Calu3 (cell line): ENCODE results near the gene ADIPOR2. TPM values are rescaled to one million over a fixed set of nuclear protein-coding genes. Genes with fewer than 3 reads are reported as not detected.

Source experiments
- BruUV-seq: library from RNA; stranded (reverse); fragments of 400-500 nt; replicated peaks from 2 replicates; lab custom pipeline; 2021; lab: Mats Ljungman, UMichigan
- CTCF ChIA-PET: fragments of 300-600 bp; sonication (Branson Sonifier 250); formaldehyde crosslinking; loops from one replicate; lab custom pipeline; 2022; ENCODE audit warnings: antibody characterized with exemption; lab: Charles Lee
- DNase-seq: peaks from one replicate; pipeline ENCODE4 v3.0.0; 2022
- H3K27ac Mint-ChIP-seq: one replicate; pipeline ENCODE4 v1.8.0; 2022; ENCODE audit warnings: mixed read lengths; ENCODE audit not compliant: unreplicated experiment
- H3K27me3 Mint-ChIP-seq: one replicate; pipeline ENCODE4 v1.8.0; 2022; ENCODE audit warnings: mixed read lengths; ENCODE audit not compliant: unreplicated experiment
- H3K36me3 Mint-ChIP-seq: one replicate; pipeline ENCODE4 v1.8.0; 2022; ENCODE audit warnings: mild to moderate bottlenecking, moderate library complexity, mixed read lengths; ENCODE audit not compliant: insufficient read depth, unreplicated experiment
- H3K4me1 Mint-ChIP-seq: one replicate; pipeline ENCODE4 v1.8.0; 2022; ENCODE audit warnings: mild to moderate bottlenecking, low read depth, mixed read lengths; ENCODE audit not compliant: unreplicated experiment
- H3K4me3 Mint-ChIP-seq: one replicate; pipeline ENCODE4 v1.8.0; 2022; ENCODE audit warnings: mild to moderate bottlenecking, low read depth, moderate library complexity, mixed read lengths; ENCODE audit not compliant: unreplicated experiment
- H3K9me3 Mint-ChIP-seq: one replicate; pipeline ENCODE4 v1.8.0; 2022; ENCODE audit warnings: low read depth, mixed read lengths; ENCODE audit not compliant: unreplicated experiment
- CTCF ChIP-seq: fragments of 200-600 bp; IDR thresholded peaks from one replicate; pipeline ENCODE4 v1.8.0; 2022; ENCODE audit warnings: antibody characterized with exemption; ENCODE audit not compliant: unreplicated experiment
- intact Hi-C: fragments of 100-400 bp; cut with micrococcal nuclease; formaldehyde crosslinking; loops from one replicate; pipeline ENCODE4 v1.10.0; 2022; ENCODE audit not compliant: unreplicated experiment
- total RNA-seq: library from RNA; stranded (reverse); gene quantifications from 2 replicates; pipeline ENCODE4 v1.2.3, GENCODE V29; 2022

The ADIPOR2 gene
- total RNA-seq, 1 experiment from 2014 or later: 90.3 TPM

- no peak for TF ChIP-seq CTCF
- Mint-ChIP-seq H3K4me3 (no peak overlapping the region), H3K9me3 (no peaks in the 10 kb centered on the region), H3K36me3 (peaks cover 15% of the 10 kb centered on the region), H3K27me3 (no peaks in the 10 kb centered on the region), H3K4me1 (peaks cover 47% of the 10 kb centered on the region), H3K27ac (peak overlapping the region; percentile 2)
- CTCF ChIA-PET: interaction anchor here (0.6 kb wide), 1 partner anchor 1145 kb away, joined by 4 read pairs; no protein-coding TSS in a partner anchor
- no TSS peak for BruUV-seq
- intact Hi-C loops: no loop called here
- DNase-seq: no peak
Measured at GRCh38 chr12:1666685-1667162, 24.1 kb upstream of the ADIPOR2 start.

GRCh38 chr12:1668833-1669543, 21.9 kb upstream of the ADIPOR2 start:
- H3K27ac Mint-ChIP-seq: peak overlapping the region; percentile 53
- no peaks in the 10 kb centered on the region for H3K27me3 Mint-ChIP-seq
- H3K4me1 Mint-ChIP-seq: peaks cover 36% of the 10 kb centered on the region
- H3K4me3 Mint-ChIP-seq: no peak overlapping the region
- TF ChIP-seq CTCF: no peak
- no peaks in the 10 kb centered on the region for H3K36me3 Mint-ChIP-seq
- no peak for DNase-seq
- H3K9me3 Mint-ChIP-seq: no peaks in the 10 kb centered on the region
- CTCF ChIA-PET: interaction anchor here (1.2 kb wide), 1 partner anchor 8 kb away, joined by 3 read pairs; no protein-coding TSS in a partner anchor
- intact Hi-C loops: no loop called here
- BruUV-seq: no TSS peak

GRCh38 chr12:1670358-1671268, 20.3 kb upstream of the ADIPOR2 start:
- TSS peak; percentile 85 for BruUV-seq
- Mint-ChIP-seq H3K27me3 (no peaks in the 10 kb centered on the region), H3K9me3 (no peaks in the 10 kb centered on the region), H3K4me3 (no peak overlapping the region), H3K36me3 (no peaks in the 10 kb centered on the region), H3K27ac (peak overlapping the region; percentile 74), H3K4me1 (peaks cover 36% of the 10 kb centered on the region)
- TF ChIP-seq CTCF: no peak
- CTCF ChIA-PET: interaction anchor here (0.7 to 1.8 kb wide), 8 partner anchors 9 to 670 kb away, joined by 3 to 6 read pairs (median 4); partner anchors contain the start of gene ADIPOR2
- peak; percentile 50 for DNase-seq
- intact Hi-C loops: no loop called here

- no peaks in the 10 kb centered on the region for H3K9me3 Mint-ChIP-seq
- H3K4me1 Mint-ChIP-seq: peaks cover 1% of the 10 kb centered on the region
- no peak overlapping the region for H3K27ac Mint-ChIP-seq
- BruUV-seq: no TSS peak
- no peaks in the 10 kb centered on the region for H3K36me3 Mint-ChIP-seq
- intact Hi-C loops: no loop called here
- H3K27me3 Mint-ChIP-seq: no peaks in the 10 kb centered on the region
- CTCF ChIA-PET: no interaction called here
- DNase-seq: no peak
- no peak for TF ChIP-seq CTCF
- no peak overlapping the region for H3K4me3 Mint-ChIP-seq
Measured at GRCh38 chr12:1676043-1676442, 14.8 kb upstream of the ADIPOR2 start.
